HG02798 (cell line): Measurements from ENCODE around the gene ESPN.

Source experiments
- ATAC-seq: cut with Tn5 transposase; IDR thresholded peaks from one replicate; pipeline ENCODE4 v1.9.1; 2021; ENCODE audit warnings: mild to moderate bottlenecking; ENCODE audit not compliant: unreplicated experiment, poor library complexity

The ESPN gene

DNA sequence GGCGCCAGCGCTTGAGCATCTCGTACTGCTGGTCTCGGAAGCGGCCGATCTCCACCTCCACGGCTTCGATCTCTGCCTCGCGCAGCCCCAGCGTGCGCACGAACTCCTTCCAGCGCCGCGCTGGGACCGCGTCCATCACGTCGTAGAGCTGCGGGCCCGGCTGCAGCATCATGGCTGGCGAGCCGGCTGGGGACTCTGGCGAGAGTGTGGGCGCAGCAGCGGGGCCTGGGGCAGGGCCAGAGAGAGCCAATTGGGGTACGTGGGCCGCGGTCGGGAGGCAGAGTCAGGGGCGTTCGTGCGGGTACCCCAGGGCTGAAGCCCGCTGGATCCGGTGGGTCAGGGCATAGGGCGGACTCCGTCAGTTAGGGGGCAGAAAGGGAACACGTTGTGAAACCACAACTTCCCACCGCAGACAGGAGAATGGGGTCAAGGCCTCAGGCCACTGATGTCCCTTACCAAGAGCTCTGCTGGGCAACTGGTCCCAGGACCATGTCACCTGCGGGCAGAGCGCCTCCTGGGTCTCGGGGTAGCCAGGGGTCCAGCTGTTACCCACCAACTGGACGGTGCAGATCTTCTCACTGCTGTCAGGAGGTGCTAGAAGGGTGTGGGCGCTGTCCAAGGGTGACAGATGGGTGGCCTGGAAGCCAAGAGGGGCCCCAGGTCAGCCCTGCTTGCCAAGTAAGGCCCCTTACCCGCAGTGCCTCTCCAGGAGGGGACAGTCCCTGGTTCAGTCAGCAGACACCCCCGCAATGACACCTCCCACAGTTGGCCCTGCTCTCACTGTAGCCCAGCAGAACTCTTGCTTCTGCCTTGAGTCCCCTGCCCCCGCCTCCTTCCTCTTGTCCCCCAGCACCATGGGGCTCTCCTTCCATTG is 37.2 kb downstream of the ESPN start:
- ATAC-seq = no peak

DNA sequence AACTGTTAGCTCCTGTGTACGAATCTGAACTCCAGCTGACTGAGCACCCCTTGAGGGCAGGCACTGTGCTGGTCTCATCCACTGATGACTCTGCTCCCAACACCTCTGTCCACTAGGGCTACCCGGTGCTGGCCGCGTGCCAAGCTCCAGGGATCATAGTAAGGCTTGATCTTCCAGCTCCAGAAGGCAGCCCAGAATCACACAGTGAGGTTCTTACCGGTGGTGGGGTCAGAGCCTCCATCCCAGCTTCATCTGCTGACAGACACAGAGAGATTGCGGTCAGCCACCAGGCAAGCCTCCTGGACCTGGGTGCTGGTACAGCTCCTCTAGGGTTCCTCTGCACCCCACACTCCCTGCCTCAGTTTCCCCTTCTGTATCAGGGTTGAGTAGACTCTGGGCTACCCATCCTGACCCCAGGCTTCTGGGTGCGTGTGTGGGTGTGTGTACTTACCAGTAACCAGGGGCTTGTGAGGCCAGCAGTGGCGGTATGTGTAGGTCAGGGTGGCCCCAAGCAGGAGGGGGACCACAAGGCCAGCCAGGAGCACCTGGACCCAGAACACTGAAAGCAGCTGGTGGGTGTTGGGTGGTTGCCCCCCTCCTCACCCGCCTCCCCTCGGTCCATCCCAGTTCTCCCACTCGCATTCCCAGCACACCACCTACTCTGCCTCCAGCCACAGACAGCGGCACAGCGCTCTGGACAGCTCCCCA is 38.0 kb downstream of the ESPN start:
- ATAC-seq = no peak

GRCh38 chr1:6463120-6463412 is 38.5 kb downstream of the ESPN start:
- no peak for ATAC-seq

DNA sequence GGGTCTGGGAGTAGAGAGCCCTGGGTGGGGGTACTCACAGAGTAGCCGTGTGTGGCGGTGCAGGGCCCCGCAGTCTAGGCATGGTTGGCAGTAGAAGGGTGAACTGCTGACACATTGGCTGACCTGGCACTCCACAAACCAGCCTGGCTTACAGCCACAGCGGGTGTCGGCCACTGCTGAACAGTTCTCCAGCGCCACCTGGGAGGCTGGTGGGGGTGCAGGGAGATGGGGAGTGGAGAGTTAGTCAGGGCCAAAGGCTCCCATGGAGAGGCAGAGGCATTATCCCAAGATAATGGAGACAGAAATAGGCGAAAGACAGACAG is 39.9 kb downstream of the ESPN start:
- no peak for ATAC-seq

GRCh38 chr1:6464915-6465314 is 40.3 kb downstream of the ESPN start:
- ATAC-seq = no peak

DNA sequence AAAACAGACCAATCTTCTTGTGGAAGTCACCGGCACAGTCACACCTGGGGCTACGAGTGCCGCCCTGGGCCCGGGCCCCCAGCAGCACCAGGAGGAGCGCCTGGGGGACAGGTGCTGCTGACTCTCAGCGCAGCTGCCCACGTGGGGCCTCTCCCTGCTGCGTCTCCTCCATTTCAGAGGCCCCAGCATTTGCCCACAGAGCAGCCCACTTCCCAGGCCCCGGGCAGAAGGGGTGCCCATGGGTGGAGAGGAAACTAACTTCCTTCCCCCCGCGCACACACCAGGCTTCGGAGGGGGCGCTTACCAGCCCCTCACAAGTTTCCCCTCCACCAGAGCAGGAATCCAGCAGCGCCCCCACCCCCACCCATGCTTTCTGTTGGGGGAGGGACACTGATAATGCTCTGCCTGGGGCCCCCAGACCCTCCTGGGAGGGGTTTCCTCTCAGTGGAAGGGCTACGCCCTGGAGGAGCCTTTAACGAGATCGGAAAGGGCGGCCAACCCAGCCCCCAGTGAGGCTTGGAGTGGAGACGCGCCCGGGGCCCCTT is 41.0 kb downstream of the ESPN start:
- ATAC-seq = no peak

- ATAC-seq = no peak
Measured at GRCh38 chr1:6466023-6466422, 41.4 kb downstream of the ESPN start, which contains the start of gene TNFRSF25. TSS of gene TNFRSF25 (minus strand) at chr1:6466173. CDS start at chr1:6466107, 66 bp downstream.

- no peak for ATAC-seq
Measured at GRCh38 chr1:6466751-6467150, 42.2 kb downstream of the ESPN start.

DNA sequence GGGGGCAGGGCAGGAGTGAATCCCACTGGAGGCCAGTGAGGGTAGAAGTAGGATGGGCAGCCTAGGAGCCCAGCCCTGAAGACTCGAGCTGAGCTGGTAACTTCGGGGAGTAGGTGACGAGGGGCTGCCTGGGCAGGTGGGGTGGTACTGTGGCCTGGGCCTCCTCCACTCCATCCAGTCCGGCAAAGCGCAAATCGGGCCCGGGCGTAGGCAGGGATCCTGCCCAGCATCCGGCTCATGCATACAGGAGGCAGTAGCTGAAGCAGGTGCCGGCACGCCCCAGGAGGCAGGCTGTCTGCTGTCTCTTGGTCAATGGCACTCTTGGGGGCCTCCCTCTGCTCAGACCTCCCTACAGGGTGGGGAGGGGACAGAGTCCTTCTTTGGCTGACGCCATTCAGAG is 42.6 kb downstream of the ESPN start:
- ATAC-seq = no peak

- no peak for ATAC-seq
Measured at GRCh38 chr1:6467744-6468688, 43.4 kb downstream of the ESPN start.

DNA sequence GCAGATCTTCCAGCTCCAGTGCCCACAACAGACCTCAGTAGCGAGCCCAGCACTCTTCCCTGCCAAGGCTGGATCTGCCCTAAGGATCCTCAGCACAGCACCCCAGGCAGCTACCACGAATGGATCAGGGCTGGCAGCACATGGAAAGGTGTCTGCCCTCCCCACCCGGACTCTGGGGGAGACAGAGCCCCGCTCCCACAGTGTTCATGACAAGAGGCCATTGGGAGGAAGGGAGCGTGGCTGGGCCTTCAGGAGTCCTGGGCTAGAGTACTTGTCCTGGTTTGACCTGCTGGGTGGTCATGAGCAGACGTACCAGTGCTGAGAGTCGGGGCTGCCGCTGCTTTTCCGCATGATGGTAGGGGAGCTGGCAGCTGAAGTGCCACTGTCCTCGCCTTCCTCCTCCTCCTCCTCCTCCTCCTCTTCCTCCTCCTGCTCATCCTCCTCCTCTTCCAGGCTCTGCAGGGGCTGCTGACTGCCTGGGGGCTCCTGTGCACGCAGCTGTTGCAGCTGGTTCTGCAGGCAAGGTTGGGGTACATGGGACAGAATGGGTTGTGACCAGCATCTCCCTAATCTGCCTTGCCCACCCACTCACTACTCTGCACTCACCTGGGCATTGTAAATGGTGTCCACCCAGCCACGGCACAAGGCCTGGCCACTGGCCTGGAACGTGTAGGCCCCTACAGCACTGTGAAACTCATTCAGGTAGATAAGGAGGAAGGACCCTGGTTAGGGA is 44.3 kb downstream of the ESPN start:
- ATAC-seq = no peak

DNA sequence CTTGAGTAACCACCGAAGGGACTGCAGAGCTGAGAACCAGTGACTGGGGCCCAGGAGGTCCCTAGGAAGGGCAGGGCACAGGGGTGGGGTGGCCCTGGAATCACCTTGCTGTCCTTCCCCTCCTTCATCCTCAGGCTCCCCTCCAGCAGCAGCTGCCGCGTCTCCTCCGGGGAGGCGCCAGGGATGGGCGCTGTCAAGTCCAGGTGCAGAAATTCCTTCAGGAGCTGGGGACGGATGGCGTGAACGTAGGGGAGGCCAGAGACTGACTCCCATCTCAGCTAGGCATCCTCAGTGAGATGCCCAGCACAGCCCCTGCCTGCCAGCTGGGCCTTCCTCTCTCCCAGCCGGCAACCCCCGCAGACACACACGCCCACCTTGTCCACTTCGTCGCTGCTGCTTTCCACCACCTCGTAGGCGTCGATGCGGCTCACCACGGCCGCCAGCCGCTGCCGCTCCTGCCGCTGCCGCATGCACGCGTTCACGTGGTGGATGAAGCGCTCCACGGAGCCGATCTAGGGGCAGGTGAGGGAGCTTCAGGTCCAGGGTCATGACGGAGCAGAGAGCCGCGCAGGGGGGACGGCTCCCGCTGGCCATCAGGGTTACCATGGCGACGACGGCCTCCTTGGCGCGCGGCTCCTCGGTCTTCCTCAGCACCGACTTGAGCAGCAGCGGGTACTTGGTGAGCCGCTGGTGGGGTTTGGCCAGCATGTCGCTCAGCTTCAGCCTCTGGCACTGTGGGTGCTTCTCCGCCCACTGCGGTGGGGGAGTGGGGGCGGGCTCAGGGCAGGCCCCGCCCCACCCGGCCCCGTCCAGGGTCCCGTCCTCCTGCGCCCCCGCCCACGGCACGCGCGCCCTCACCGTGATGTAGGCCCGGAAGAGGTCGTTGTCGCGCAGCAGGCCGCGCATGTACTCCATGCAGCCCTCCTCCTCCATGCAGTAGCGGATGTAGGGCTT is 45.8 kb downstream of the ESPN start:
- no peak for ATAC-seq

DNA sequence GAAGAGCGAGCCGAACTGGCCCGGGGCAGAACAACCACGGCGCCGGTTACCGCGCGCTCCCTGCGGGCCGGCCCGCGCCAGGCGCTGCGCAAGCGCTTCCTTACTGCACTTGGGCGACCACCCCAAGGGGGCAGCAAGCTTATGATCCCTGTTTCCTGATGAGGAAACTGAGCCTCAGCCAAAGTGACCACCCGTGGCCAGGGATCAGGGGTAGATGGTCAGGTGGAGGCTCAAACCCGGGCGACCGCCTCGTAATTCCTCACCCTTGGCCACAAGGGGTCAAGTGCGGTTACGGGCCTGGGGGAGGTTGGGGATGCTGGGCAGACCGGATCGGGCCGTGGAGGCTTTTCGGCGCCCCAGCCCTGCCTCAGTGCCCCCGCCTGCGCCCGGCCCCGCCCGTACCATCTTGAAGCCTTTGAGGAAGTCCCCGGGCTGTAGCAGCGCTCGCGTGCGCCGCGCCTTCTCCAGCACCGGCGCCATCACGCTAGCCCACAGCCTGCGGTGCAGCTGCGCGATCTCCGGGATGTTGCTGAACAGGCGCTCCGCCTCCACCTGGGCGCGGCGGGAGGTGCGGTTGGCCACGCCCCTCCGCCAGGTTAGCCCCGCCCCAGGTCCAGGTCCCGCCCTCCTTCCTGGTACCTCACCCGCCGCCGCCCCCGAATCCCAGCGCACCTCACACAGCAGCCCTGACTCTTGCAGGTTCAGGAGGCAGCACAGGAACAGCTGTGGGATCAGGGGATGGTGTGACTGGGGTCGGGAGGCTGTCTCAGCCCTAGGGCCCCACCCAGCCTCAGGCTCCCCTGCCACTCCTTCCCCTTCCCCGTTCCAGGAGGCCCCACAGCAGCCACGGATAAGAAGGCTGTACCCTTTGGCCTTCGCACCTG is 46.8 kb downstream of the ESPN start:
- ATAC-seq = no peak

GRCh38 chr1:6471970-6472368 is 47.4 kb downstream of the ESPN start:
- no peak for ATAC-seq

GRCh38 chr1:6472391-6472790 is 47.8 kb downstream of the ESPN start:
- ATAC-seq = no peak

- ATAC-seq = no peak
Measured at GRCh38 chr1:6473156-6473555, 48.6 kb downstream of the ESPN start.

- no peak for ATAC-seq
Measured at GRCh38 chr1:6473974-6474814, 49.6 kb downstream of the ESPN start.
